ENCODE measurements around the gene ZNF423.

DNA sequence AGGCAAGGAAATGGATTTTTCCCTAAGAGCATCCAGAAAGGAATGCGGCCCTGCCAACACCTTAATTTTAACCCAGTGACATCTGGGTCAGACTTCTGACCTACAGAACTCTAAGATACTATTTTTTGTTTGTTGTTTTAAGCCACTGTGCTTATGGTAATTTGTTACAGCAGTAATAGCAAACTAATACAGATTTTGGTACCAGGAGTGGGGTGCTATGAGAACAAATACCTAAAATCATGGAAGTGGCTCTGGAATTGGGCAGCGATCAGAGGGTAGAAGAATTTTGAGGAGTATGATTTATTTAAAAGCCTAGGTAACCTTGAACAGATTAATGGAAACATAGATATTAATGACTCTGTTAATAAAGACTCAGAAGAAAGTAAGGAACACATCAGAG, 208.2 kb downstream of the ZNF423 start:
- TF ChIP-seq ZNF124 (CRISPR knock-in tag; IDR thresholded peaks at IDR 0.05) (no peak), CBX3 (IDR thresholded peaks at IDR 0.05; ENCODE audit: borderline replicate concordance in 1 of 2, low read length in 2 of 2) (no peak), ZNF431 (CRISPR knock-in tag; IDR thresholded peaks at IDR 0.05) (no peak), ETV5 (CRISPR knock-in tag; IDR thresholded peaks at IDR 0.05; ENCODE audit: low read depth) (no peak), BCLAF1 (IDR thresholded peaks at IDR 0.05; ENCODE audit: borderline replicate concordance in 1 of 2, control insufficient read depth in 1 of 2, low read depth in 2 of 2, low read length in 1 of 2) (no peak), SIN3A (IDR thresholded peaks at IDR 0.05; ENCODE audit: borderline replicate concordance in 2 of 2, control insufficient read depth in 1 of 2, low read depth in 2 of 2, low read length in 2 of 2) (no peak), TCF7L2 (IDR thresholded peaks at IDR 0.05; ENCODE audit: low read depth, low read length) (no peak), POLR2A (conservative IDR thresholded peaks at IDR 0.05) (no peak)
- TF ChIP-seq, protein P1, sequence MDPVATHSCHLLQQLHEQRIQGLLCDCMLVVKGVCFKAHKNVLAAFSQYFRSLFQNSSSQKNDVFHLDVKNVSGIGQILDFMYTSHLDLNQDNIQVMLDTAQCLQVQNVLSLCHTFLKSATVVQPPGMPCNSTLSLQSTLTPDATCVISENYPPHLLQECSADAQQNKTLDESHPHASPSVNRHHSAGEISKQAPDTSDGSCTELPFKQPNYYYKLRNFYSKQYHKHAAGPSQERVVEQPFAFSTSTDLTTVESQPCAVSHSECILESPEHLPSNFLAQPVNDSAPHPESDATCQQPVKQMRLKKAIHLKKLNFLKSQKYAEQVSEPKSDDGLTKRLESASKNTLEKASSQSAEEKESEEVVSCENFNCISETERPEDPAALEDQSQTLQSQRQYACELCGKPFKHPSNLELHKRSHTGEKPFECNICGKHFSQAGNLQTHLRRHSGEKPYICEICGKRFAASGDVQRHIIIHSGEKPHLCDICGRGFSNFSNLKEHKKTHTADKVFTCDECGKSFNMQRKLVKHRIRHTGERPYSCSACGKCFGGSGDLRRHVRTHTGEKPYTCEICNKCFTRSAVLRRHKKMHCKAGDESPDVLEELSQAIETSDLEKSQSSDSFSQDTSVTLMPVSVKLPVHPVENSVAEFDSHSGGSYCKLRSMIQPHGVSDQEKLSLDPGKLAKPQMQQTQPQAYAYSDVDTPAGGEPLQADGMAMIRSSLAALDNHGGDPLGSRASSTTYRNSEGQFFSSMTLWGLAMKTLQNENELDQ (CRISPR knock-in tag; IDR thresholded peaks at IDR 0.05; ENCODE audit: borderline replicate concordance), result no peak
- TF ChIP-seq, protein P2, sequence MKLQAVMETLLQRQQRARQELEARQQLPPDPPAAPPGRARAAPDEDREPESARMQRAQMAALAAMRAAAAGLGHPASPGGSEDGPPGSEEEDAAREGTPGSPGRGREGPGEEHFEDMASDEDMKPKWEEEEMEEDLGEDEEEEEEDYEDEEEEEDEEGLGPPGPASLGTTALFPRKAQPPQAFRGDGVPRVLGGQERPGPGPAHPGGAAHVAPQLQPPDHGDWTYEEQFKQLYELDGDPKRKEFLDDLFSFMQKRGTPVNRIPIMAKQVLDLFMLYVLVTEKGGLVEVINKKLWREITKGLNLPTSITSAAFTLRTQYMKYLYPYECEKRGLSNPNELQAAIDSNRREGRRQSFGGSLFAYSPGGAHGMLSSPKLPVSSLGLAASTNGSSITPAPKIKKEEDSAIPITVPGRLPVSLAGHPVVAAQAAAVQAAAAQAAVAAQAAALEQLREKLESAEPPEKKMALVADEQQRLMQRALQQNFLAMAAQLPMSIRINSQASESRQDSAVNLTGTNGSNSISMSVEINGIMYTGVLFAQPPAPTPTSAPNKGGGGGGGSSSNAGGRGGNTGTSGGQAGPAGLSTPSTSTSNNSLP (IDR thresholded peaks at IDR 0.05; ENCODE audit: borderline replicate concordance, low read depth, low read length), result no peak
- TF ChIP-seq, protein P3, sequence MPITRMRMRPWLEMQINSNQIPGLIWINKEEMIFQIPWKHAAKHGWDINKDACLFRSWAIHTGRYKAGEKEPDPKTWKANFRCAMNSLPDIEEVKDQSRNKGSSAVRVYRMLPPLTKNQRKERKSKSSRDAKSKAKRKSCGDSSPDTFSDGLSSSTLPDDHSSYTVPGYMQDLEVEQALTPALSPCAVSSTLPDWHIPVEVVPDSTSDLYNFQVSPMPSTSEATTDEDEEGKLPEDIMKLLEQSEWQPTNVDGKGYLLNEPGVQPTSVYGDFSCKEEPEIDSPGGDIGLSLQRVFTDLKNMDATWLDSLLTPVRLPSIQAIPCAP (CRISPR knock-in tag; IDR thresholded peaks at IDR 0.05; ENCODE audit: borderline replicate concordance), result no peak
- TF ChIP-seq, protein P4, sequence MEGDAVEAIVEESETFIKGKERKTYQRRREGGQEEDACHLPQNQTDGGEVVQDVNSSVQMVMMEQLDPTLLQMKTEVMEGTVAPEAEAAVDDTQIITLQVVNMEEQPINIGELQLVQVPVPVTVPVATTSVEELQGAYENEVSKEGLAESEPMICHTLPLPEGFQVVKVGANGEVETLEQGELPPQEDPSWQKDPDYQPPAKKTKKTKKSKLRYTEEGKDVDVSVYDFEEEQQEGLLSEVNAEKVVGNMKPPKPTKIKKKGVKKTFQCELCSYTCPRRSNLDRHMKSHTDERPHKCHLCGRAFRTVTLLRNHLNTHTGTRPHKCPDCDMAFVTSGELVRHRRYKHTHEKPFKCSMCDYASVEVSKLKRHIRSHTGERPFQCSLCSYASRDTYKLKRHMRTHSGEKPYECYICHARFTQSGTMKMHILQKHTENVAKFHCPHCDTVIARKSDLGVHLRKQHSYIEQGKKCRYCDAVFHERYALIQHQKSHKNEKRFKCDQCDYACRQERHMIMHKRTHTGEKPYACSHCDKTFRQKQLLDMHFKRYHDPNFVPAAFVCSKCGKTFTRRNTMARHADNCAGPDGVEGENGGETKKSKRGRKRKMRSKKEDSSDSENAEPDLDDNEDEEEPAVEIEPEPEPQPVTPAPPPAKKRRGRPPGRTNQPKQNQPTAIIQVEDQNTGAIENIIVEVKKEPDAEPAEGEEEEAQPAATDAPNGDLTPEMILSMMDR (IDR thresholded peaks at IDR 0.05 in 2 of 3, conservative IDR thresholded peaks at IDR 0.05 in 1 of 3; ENCODE audit: insufficient read depth in 2 of 3, low read depth in 1 of 3, low read length in 3 of 3), result no peak
